Kidney epithelial cell (primary cell): ENCODE results near the gene COL27A1. TPM values are rescaled to one million over a fixed set of nuclear protein-coding genes. Genes with fewer than 3 reads are reported as not detected.

Source experiments
- DNase-seq: peaks from one replicate; pipeline ENCODE4 v3.0.0-alpha.2; 2010; ENCODE audit warnings: low read depth
- H3K27me3 ChIP-seq: 2 replicates; pipeline ENCODE4 v1.6.0; 2011; ENCODE audit warnings: low read length; ENCODE audit not compliant: control insufficient read depth, insufficient read depth
- H3K36me3 ChIP-seq: 2 replicates; pipeline ENCODE4 v1.5.1; 2011; ENCODE audit warnings: low read length; ENCODE audit not compliant: control insufficient read depth, insufficient read depth
- H3K4me3 ChIP-seq: 2 replicates; pipeline ENCODE4 v1.5.1; 2011; ENCODE audit warnings: low read depth, mild to moderate bottlenecking, control low read depth, low read length
- CTCF ChIP-seq: IDR thresholded peaks from 2 replicates; pipeline ENCODE4 v1.5.1; 2011; ENCODE audit warnings: mild to moderate bottlenecking, moderate library complexity, low read length, control low read depth, inconsistent platforms; ENCODE audit not compliant: insufficient read depth, poor library complexity, severe bottlenecking
- total RNA-seq: library from RNA; depleted of rRNA; stranded (reverse); fragments of >200 nt; gene quantifications from 2 replicates; pipeline ENCODE4 v1.2.3, GENCODE V29; 2015

Gene COL27A1
- total RNA-seq, 1 donor from 2014 or later, result 8.4 TPM

DNA sequence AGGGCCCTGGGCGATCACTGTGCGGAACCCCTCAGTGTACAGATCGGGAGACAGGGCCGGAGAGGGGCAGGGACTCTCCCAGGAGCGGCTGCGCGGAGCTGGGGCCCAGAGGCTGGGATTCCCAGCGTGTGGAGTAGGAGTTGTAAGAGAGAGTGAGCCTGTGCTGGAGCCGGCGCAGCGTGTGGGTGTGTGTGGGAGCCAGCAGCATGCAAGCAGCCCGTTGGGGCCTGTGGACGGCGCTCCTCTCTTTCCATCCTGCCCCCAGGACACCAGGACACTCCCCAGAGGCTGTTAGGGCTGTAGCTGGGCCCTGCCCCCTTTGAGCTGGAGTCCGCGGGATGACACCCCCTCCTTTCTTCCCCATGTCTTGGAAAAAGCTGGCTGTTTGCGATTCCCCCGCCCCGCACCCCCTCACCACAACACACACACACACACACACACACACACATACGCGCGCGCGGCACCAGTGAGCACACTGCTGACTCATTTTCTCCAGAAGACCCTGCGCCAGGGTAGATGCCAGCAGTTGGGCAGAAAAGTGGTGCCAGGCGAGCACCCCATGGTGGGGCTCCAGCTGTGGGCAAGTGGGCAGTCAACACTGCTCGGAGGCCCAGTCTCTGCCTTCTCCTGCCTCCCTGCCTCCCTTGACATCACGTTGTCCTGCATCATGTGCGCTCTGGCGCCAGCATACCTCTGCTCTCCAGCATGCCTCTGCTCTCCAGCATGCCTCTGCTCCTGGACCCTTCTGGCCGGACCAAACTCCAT, 1.5 kb downstream of the COL27A1 start:
- TF ChIP-seq CTCF, result no peak
- no peaks in the 10 kb centered on the region for H3K36me3 ChIP-seq

DNA sequence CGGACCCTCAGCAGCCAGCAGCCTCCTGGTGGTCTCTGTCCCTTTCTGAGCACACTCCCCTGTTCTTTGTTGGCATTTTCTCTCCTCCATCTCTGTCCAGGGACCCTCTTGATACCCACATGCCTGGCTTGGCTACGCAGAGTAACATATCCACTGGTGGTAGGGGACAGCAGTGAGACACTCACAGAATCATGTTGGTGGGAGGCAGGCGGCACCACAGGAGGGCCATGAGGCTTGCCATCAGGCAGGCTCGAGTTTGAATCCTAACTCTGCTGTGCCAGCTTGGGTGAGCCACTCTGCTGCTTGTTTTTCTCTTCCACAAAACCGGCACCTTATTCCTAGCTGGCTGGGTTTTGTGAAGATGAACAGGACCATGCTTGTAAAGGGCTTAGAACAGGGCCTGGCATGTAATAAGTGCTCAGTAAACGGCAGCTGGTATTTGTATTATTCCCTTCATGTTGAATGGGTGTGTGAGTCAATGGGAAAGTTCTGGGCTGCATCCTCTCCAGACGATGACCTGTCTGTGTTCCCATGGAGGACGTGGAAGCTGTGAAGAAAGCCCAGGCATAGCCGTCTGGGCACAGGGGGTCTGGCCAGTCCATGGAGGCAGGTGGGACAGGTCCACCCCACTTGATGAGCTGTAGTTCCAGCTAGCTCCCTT, 2.3 kb downstream of the COL27A1 start:
- H3K4me3 ChIP-seq, result no peak overlapping the region
- no peak for DNase-seq

More for the DNA sequence above, 1.5 kb downstream of the COL27A1 start:
- DNase-seq, result no peak
- Histone ChIP-seq H3K27me3 (peaks cover 13% of the 10 kb centered on the region), H3K4me3 (peak overlapping the region; percentile 73)

GRCh38 chr9:114158482-114159130, 3.3 kb downstream of the COL27A1 start:
- TF ChIP-seq CTCF, result no peak
- peaks cover 12% of the 10 kb centered on the region for H3K27me3 ChIP-seq
- no peak overlapping the region for H3K4me3 ChIP-seq
- no peaks in the 10 kb centered on the region for H3K36me3 ChIP-seq
- DNase-seq, result no peak

More for the DNA sequence above, 2.3 kb downstream of the COL27A1 start:
- no peaks in the 10 kb centered on the region for H3K36me3 ChIP-seq
- peaks cover 13% of the 10 kb centered on the region for H3K27me3 ChIP-seq
- TF ChIP-seq CTCF, result no peak

DNA sequence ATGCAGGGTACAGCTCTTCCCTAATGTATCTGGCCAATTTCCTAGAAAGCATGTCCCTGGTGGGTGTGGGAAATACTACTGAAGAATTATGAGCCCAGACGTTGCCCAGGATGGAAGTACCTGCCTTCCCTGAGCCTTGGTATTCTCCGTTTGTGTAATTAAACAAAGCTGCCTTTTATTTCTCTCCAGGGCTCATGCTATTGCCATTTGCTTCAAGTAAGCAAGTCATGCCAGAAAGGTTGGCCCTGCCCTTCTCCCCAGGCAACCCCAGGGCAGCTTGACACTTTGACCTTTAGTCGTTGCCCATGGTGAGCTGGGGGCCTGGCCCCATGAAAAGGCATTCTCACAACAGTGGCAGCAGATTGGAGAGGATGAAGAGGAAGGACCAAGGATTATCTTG, 4.4 kb downstream of the COL27A1 start:
- no peak for DNase-seq
- TF ChIP-seq CTCF, result no peak
- H3K36me3 ChIP-seq, result no peaks in the 10 kb centered on the region
- H3K27me3 ChIP-seq, result peaks cover 3% of the 10 kb centered on the region
- no peak overlapping the region for H3K4me3 ChIP-seq

DNA sequence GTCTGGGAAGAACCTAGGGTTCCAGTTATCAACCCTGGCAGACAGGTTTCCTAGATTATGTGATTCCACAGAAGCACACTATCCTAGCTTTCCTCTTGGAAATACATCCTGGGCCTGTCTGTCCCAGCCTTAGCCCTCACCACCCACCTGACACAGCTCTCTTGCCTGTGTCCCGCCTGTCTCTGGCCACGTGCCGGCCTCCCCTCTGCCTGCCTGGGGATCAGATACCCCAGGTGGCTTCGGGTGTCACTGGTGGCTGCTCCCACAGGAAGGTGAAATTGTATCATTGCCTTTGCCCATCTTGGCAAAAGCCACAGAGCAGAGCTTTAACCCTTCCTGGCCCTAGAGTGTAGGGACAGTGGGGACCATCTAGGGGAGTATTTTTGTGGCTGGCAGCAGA, 6.2 kb downstream of the COL27A1 start:
- no peak overlapping the region for H3K4me3 ChIP-seq
- DNase-seq, result no peak
- H3K27me3 ChIP-seq, result no peaks in the 10 kb centered on the region
- no peak for TF ChIP-seq CTCF
- no peaks in the 10 kb centered on the region for H3K36me3 ChIP-seq
